LNCAP (cell line): ENCODE data around the gene PRDM5.

Experiments used
- CTCF ChIP-seq: fragments of 450-650 bp; IDR thresholded peaks from 2 replicates; pipeline ENCODE4 v1.5.1; 2017; ENCODE audit warnings: mild to moderate bottlenecking

Gene PRDM5

DNA sequence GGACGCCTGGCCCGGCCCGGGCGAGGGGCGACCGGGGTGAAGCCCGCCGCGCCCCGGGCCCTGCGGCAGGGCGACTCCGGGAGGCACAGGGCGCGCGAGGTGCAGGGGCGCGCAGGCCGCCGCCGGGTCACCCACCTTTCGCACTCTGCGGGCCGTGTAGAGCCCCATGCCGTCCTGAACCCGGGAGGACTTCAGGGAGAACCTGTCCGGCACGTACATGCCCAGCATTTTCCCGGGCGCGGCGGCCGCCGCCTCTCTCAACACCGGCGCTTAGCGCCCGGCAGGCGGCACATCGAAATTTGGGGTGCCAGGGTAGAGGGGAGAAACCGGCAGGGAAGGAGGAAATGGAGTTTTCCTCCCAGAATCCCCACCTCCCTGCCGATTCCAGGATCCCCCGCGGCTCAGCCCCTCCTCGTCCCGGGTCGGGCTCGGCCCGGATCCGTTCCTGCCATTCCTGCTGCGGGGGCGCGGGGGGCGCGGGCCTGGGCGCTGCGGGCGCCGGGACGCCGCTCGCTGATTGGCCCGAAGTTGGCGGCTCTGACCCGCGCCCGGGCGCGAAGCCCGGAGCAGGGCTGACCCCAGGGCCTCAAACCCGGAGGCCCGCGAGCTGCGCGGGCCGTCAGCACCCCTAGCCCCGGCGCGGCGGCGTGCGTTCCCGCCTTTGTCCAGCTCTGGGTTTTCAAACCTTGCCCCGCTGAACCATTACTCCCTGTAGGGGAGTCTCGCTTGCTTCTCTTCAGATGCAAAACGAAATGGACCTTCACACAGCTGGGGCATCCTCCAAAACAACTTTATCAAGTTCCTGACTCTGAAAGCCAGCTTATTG, at the start of gene PRDM5:
Gene PRDM5, minus strand, starts transcription at position 346 of the 826 bp plus-strand sequence. Its CDS starts 118 bp downstream, at position 228.
- no peak for TF ChIP-seq CTCF

DNA sequence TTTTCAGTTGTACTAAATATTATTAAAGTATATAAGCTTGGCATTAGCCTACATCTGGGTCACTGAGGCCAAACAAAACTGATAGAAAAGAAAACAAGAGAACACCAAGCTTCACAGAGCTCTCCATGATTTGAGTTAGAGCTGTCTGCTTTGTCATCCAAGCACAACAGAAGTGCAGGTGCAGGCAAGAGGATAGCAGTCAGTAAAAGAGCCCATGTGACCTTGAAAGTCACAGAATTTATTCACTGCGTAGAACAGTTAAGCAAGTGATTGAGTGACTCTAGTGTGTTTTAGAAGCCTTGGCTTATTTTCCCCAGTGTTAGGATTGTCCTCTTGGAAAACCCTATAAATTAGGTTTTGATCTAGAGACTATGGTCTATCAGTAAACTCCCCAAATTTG, 49.4 kb upstream of the PRDM5 start:
- no peak for TF ChIP-seq CTCF

- TF ChIP-seq CTCF: no peak
Measured at GRCh38 chr4:120965938-120966337, 43.4 kb upstream of the PRDM5 start.

DNA sequence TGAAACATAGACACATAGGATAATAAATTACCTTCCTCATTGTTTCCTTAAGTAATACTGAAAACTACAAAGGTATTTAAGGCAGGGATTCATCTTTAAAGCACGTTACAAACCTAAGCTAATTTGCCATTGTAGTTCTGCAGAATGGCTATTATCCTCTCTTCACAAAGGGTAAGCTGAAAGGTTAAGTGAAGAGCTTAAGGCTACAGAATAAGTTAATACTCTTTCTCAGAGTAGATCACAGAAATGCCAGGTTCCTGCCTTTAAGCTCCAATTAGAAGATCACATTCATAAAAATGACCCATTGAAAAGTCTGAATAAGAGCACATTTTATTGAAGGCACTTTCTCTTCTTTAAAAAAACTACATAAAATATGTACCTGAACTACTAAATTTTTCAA, 42.1 kb upstream of the PRDM5 start:
- no peak for TF ChIP-seq CTCF

DNA sequence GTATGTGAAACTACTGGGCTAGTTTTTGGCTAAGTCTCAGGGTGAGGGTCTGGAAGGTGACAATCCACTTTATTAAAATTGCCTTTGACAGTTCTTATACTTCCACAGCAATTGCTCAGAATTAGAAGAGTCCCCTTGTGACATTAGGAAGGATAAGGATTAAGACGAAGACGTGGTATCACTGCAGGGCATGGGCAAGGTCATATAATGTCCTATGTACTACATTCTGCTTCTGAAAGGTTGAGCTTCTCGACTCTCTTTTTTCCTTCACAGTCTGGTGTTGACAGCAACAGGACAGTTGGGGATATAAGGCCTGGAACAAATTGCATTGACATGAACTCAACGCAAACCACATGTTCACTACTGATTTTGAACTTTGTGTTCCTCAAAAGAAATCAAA, 40.9 kb upstream of the PRDM5 start:
- no peak for TF ChIP-seq CTCF

DNA sequence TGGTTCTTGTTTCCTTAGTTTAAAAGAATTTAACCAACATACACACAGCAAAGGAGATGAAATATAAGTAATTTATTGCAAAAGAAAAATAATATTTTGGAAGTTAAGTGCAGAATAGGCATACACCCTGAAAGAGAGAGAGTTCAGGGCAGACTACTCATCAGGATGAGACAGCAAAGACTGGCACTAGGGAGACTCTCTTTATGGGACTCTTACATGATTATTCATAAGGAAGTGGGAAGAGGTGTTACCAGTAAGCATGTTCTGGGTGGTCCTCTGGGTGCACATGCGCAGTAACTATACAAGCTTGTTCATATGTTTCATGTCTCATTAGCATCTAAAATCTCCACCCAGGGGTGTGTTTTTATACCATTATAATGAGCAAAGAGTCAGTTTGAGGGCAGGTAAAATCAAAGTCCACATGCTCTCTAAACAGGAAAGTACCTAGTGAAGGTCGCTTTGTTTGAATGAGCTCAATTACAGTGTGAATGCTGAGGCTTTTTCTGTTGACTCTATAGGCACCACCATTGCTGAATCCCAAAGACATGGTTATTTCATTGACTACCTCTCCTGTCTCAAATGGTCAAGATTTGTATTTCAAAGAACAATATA, 38.2 kb upstream of the PRDM5 start:
- TF ChIP-seq CTCF: no peak

GRCh38 chr4:120948382-120948781, 25.9 kb upstream of the PRDM5 start:
- no peak for TF ChIP-seq CTCF
